HepG2 (cell line): Measurements from ENCODE around the gene GCLM. TPM values are rescaled to one million over a fixed set of nuclear protein-coding genes. Genes with fewer than 3 reads are reported as not detected.

Experiments used
- ATAC-seq: fragments of 200-7000 bp; cut with Tn5 transposase; 3 replicates; pipeline ENCODE4 v1.9.1; 2020; ENCODE audit warnings: mild to moderate bottlenecking, moderate library complexity
- BruUV-seq: library from RNA; stranded (reverse); fragments of 400-500 nt; replicated peaks from 2 replicates; lab custom pipeline; 2021; lab: Mats Ljungman, UMichigan
- CTCF ChIA-PET: fragments of 300-600 bp; formaldehyde crosslinking; extraction: SDS; loops from one replicate; lab custom pipeline; 2021; ENCODE audit warnings: low total read pairs, inconsistent platforms, low intra/inter-chr PET ratio; lab: Yijun Ruan, JAX
- POLR2A ChIA-PET: fragments of 350-600 bp; sonication (Branson Sonifier 250); formaldehyde crosslinking; loops from one replicate; lab custom pipeline; 2020; ENCODE audit warnings: antibody characterized with exemption, inconsistent platforms; lab: Yijun Ruan, JAX
- DNase-seq: peaks from one replicate; pipeline ENCODE4 v3.0.0-alpha.2; 2015; ENCODE audit warnings: low spot score
- FAIRE-seq: peaks from 3 replicates; lab custom pipeline; 2011; peaks lifted over from hg19 to GRCh38; lab: Jason Lieb, UNC
- H2AFZ ChIP-seq: one replicate; pipeline ENCODE4 v1.6.1; 2011; ENCODE audit warnings: low read length, inconsistent platforms
- H3K27ac ChIP-seq: fragments of 300-600 bp; 3 replicates; pipeline ENCODE4 v1.8.0; 2011; ENCODE audit warnings: mixed run types, mild to moderate bottlenecking, mixed read lengths, low read length, inconsistent platforms; ENCODE audit not compliant: insufficient read depth; ENCODE audit errors: extremely low read length
- H3K27me3 ChIP-seq, 2 experiments: fragments of 200-600 bp in 1 of 2; 2 replicates in 1 of 2; 3 replicates in 1 of 2; pipeline versions ENCODE4 v1.6.0 to v1.8.0; 2011; ENCODE audit warnings: low read length in 2 of 2, mild to moderate bottlenecking in 2 of 2, moderate library complexity in 2 of 2, inconsistent platforms in 1 of 2; ENCODE audit not compliant: insufficient read depth in 2 of 2, control insufficient read depth in 1 of 2
- H3K36me3 ChIP-seq, 2 experiments: fragments of 200-600 bp in 1 of 2; replicated peaks in 1 of 2; 2 replicates in 1 of 2; 3 replicates in 1 of 2; pipeline versions ENCODE4 v1.5.1 to v1.8.0; 2011; ENCODE audit warnings: low read length in 2 of 2, inconsistent platforms in 1 of 2; ENCODE audit not compliant: insufficient read depth in 2 of 2, control insufficient read depth in 1 of 2
- H3K4me1 ChIP-seq: 2 replicates; pipeline ENCODE4 v1.5.1; 2012; ENCODE audit warnings: low read length, inconsistent platforms; ENCODE audit not compliant: insufficient read depth
- H3K4me2 ChIP-seq: 2 replicates; pipeline ENCODE4 v1.6.0; 2011; ENCODE audit warnings: low read depth, low read length, inconsistent platforms
- H3K4me3 ChIP-seq, 3 experiments: fragments of 200-600 bp in 1 of 3; sonication (generic), shearing (Covaris generic) in 1 of 3; replicated peaks in 1 of 3; 2 replicates each; pipeline ENCODE4 v1.5.1; 2011 to 2016; ENCODE audit warnings: low read length in 3 of 3, inconsistent platforms in 2 of 3, low read depth in 2 of 3, mild to moderate bottlenecking in 2 of 3, control low read depth in 1 of 3, mixed read lengths in 1 of 3; ENCODE audit not compliant: insufficient read depth in 1 of 3
- H3K79me2 ChIP-seq: one replicate; pipeline ENCODE4 v1.6.1; 2011; ENCODE audit warnings: low read length, inconsistent platforms; ENCODE audit not compliant: insufficient read depth
- H3K9ac ChIP-seq: 2 replicates; pipeline ENCODE4 v1.6.0; 2011; ENCODE audit warnings: mild to moderate bottlenecking, low read depth, low read length, inconsistent platforms; ENCODE audit not compliant: insufficient read depth
- H3K9me3 ChIP-seq: 2 replicates; pipeline ENCODE4 v1.5.1; 2012; ENCODE audit warnings: mild to moderate bottlenecking, low read length
- H4K20me1 ChIP-seq: 2 replicates; pipeline ENCODE4 v1.6.0; 2011; ENCODE audit warnings: inconsistent platforms, mild to moderate bottlenecking, low read length, moderate library complexity; ENCODE audit not compliant: insufficient read depth
- ATF7 ChIP-seq, 2 experiments: fragments of 450-650 bp in 1 of 2; sonication (generic) in 1 of 2; formaldehyde crosslinking in 1 of 2; IDR thresholded peaks; 2 replicates each; pipeline versions ENCODE4 v1.4.0 to v1.6.1; 2016 to 2020; ENCODE audit warnings: antibody characterized with exemption in 1 of 2, mild to moderate bottlenecking in 1 of 2, missing genetic modification reagents in 1 of 2
- CHD4 ChIP-seq: fragments of 200-600 bp; sonication (generic); IDR thresholded peaks from 2 replicates; pipeline ENCODE4 v1.7.0; 2017; ENCODE audit warnings: mild to moderate bottlenecking, low read length, borderline replicate concordance
- CREB1 ChIP-seq, 2 experiments: fragments of 450-650 bp in 1 of 2; IDR thresholded peaks; 2 replicates each; pipeline ENCODE4 v1.6.1; 2016 to 2017; ENCODE audit warnings: control low read depth in 1 of 2, mild to moderate bottlenecking in 1 of 2, missing compliant biosample characterization in 1 of 2, missing genetic modification characterization in 1 of 2
- KLF16 ChIP-seq, 2 experiments: sonication (generic) in 1 of 2; formaldehyde crosslinking in 1 of 2; IDR thresholded peaks; 2 replicates each; pipeline versions ENCODE4 v1.6.1 to v1.8.0; 2016 to 2023; ENCODE audit warnings: missing genetic modification reagents in 2 of 2, missing compliant biosample characterization in 1 of 2
- MAFF ChIP-seq: IDR thresholded peaks from 2 replicates; pipeline ENCODE4 v1.6.1; 2011; ENCODE audit warnings: low read depth, low read length, improper control_type of control experiment
- MAFK ChIP-seq, 2 experiments: IDR thresholded peaks in 1 of 2; conservative IDR thresholded peaks in 1 of 2; 2 replicates each; pipeline ENCODE4 v1.6.1; 2011; ENCODE audit warnings: improper control_type of control experiment in 2 of 2, low read length in 2 of 2
- SP1 ChIP-seq, 2 experiments: fragments of 450-650 bp in 1 of 2; sonication (generic) in 1 of 2; formaldehyde crosslinking in 1 of 2; IDR thresholded peaks; 2 replicates each; pipeline versions ENCODE4 v1.4.0 to v1.6.1; 2016 to 2020; ENCODE audit warnings: missing genetic modification reagents in 1 of 2
- ZNF10 ChIP-seq: sonication (generic); formaldehyde crosslinking; IDR thresholded peaks from 2 replicates; pipeline ENCODE4 v1.4.0; 2020; ENCODE audit warnings: mild to moderate bottlenecking, low read depth, missing genetic modification reagents, borderline replicate concordance
- ZNF629 ChIP-seq: sonication (generic); formaldehyde crosslinking; conservative IDR thresholded peaks from 2 replicates; pipeline ENCODE4 v1.5.0; 2020; ENCODE audit warnings: missing genetic modification reagents
- ZNF766 ChIP-seq: sonication (generic); formaldehyde crosslinking; IDR thresholded peaks from 2 replicates; pipeline ENCODE4 v1.5.0; 2020; ENCODE audit warnings: missing genetic modification reagents, borderline replicate concordance
- WGBS: methylation state at CpG from one replicate; pipeline ENCODE4 v1.1.6; 2017; ENCODE audit warnings: low lambda C conversion rate; 5-methylcytosine and 5-hydroxymethylcytosine counted together
- in situ Hi-C: cut with HindIII; loops from 2 replicates; pipeline ENCODE4 v1.10.0; 2017; ENCODE audit warnings: low pct_unique_long_range_greater_than_20kb; ENCODE audit not compliant: extremely low pct_ligation_motif_present
- intact Hi-C: fragments of 100-400 bp; cut with micrococcal nuclease; formaldehyde crosslinking; loops from one replicate; pipeline ENCODE4 v1.10.0; 2022; ENCODE audit not compliant: unreplicated experiment
- polyA plus RNA-seq, 8 experiments: library from polyadenylated mRNA; depleted of rRNA in 3 of 8; stranded (reverse) in 7 of 8; unstranded in 1 of 8; fragments of >200 nt; fragmentation: Illumina TruSeq in 4 of 8; extraction: Trizol in 4 of 8; gene quantifications; 2 replicates each; pipeline versions ENCODE4 v1.2.1 to v1.2.3, GENCODE V29; 2011 to 2016; ENCODE audit warnings: low read depth in 4 of 8, missing spikeins in 1 of 8, mixed read lengths in 1 of 8; ENCODE audit not compliant: insufficient read depth in 1 of 8
- total RNA-seq, 5 experiments: library from RNA; depleted of rRNA; stranded (reverse); fragments of >200 nt; fragmentation: Illumina TruSeq; extraction: Trizol; gene quantifications; 2 replicates each; pipeline ENCODE4 v1.2.3, GENCODE V29; 2016; ENCODE audit warnings: low read depth in 1 of 5
- TF ChIP-seq, protein P1 (sequence below): sonication (generic); formaldehyde crosslinking; IDR thresholded peaks from 2 replicates; pipeline ENCODE4 v1.8.1; 2023; ENCODE audit warnings: mild to moderate bottlenecking, moderate library complexity, missing genetic modification reagents

GCLM gene
- total and polyA plus RNA-seq, 2 of the 13 experiments (the other 11 are each of a cell fraction or from before 2014, with no cell fraction given), result 8.7 to 29.9 TPM

DNA sequence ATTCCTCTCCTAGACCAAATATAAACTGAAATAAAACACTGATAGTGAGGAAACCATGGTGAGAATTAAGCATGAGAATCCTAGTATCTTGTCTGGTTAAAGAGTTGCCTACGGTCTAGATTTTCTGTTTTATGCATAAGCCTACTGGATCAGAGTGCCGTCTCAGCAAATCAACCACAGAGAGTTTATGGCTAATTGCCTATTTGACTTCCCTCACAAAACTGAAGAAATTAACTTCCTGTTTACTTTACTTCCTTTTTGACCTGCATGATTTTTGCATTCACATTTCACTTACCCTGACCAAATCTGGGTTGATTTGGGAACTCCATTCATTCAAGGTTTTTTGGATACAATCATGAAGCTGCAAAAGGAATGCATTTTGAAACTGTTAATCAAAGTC lies 5.0 kb downstream of the GCLM start:
- no TSS peak for BruUV-seq
- H3K36me3 ChIP-seq, result peaks cover 0 to 8% of the 10 kb centered on the region in 2 experiments; a peak in 2 of 5 replicates
- no peak for DNase-seq
- in situ Hi-C loops (no loop called here), intact Hi-C loops (loop anchor here (10.0 kb wide), 1 partner anchor 431 kb away; no protein-coding TSS in a partner anchor)
- ATAC-seq, result no peak
- CTCF ChIA-PET, result no interaction called here
- no peaks in the 10 kb centered on the region; a peak in 1 of 5 replicates for H3K27me3 ChIP-seq
- H3K79me2 ChIP-seq, result peaks cover 57% of the 10 kb centered on the region
- peaks cover 47% of the 10 kb centered on the region for H3K4me1 ChIP-seq
- FAIRE-seq, result no peak
- H4K20me1 ChIP-seq, result peaks cover 10% of the 10 kb centered on the region; the same call in 1 of the 2 replicates
- no peaks in the 10 kb centered on the region for H3K9me3 ChIP-seq
- WGBS, result 94% methylated on average over 2 of the region's 2 CpGs
- no peak overlapping the region for H3K4me3 ChIP-seq
- H3K4me2 ChIP-seq, result no peak overlapping the region
- no peak overlapping the region for H2AFZ ChIP-seq
- H3K9ac ChIP-seq, result no peak overlapping the region
- POLR2A ChIA-PET, result no interaction called here
- no peak overlapping the region for H3K27ac ChIP-seq
- TF ChIP-seq KLF16 (CRISPR knock-in tag; IDR thresholded peaks at IDR 0.05) (no peak), MAFK (conservative IDR thresholded peaks at IDR 0.05 in 1 of 2, IDR thresholded peaks at IDR 0.05 in 1 of 2; ENCODE audit: low read length in 2 of 2) (peak; percentile 44 to 69; a peak in 3 of 4 replicates), MAFF (peak; percentile 43; the same call in 1 of the 2 replicates), ZNF766 (CRISPR knock-in tag) (no peak)
- TF ChIP-seq, all 625 proteins: peak for 2

- no peak overlapping the region for H2AFZ ChIP-seq
- H3K9ac ChIP-seq, result no peak overlapping the region
- DNase-seq (no peak), ATAC-seq (no peak)
- H3K4me3 ChIP-seq, result no peak overlapping the region
- in situ Hi-C loops, result no loop called here
- H3K36me3 ChIP-seq, result peaks cover 3 to 23% of the 10 kb centered on the region in 2 experiments; a peak in 4 of 5 replicates
- H3K9me3 ChIP-seq, result no peaks in the 10 kb centered on the region
- peaks cover 22% of the 10 kb centered on the region for H3K4me1 ChIP-seq
- TF ChIP-seq CHD4, result no peak
- TF ChIP-seq CREB1 (IDR thresholded peaks at IDR 0.05), result peak; percentile 71
- TF ChIP-seq CREB1 (CRISPR knock-in tag; IDR thresholded peaks at IDR 0.05), result no peak
- TF ChIP-seq ZNF10 (CRISPR knock-in tag), result no peak
- TF ChIP-seq SP1 (IDR thresholded peaks at IDR 0.05), result no peak
- no peak for TF ChIP-seq SP1 (CRISPR knock-in tag; IDR thresholded peaks at IDR 0.05)
- TF ChIP-seq ATF7 (IDR thresholded peaks at IDR 0.05), result peak; percentile 96
- TF ChIP-seq ATF7 (CRISPR knock-in tag; IDR thresholded peaks at IDR 0.05), result no peak
- peak; percentile 71 for TF ChIP-seq ZNF629 (CRISPR knock-in tag)
- TF ChIP-seq, protein P1, sequence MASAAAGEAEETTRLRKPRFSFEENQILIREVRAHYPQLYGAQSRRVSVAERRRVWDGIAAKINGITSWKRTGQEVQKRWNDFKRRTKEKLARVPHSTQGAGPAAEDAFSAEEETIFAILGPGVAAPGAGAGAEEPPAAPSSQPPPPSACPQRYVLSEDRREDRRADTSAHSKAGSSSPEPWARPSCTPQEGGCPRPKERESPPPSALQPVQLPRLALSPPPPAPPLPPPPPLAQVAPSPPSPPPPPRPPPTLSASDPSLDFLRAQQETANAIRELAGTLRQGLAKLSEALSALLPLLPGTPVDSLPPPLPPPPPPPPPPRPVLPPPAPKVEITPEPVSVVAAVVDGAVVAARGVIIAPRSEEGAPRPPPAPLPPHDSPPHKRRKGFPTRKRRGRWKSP (CRISPR knock-in tag), result no peak
- TF ChIP-seq, all 625 proteins: peak for 3
- intact Hi-C loops, result loop anchor here (10.0 kb wide), 1 partner anchor 434 kb away; no protein-coding TSS in a partner anchor
- CTCF ChIA-PET, result no interaction called here
- 96% methylated on average over 3 of the region's 3 CpGs for whole genome bisulfite sequencing
- H3K27me3 ChIP-seq, result no peaks in the 10 kb centered on the region
- peaks cover 27% of the 10 kb centered on the region for H3K79me2 ChIP-seq
- H3K27ac ChIP-seq, result no peak overlapping the region
- BruUV-seq, result no TSS peak
- FAIRE-seq, result no peak
- POLR2A ChIA-PET, result no interaction called here
- H4K20me1 ChIP-seq, result no peaks in the 10 kb centered on the region
- no peak overlapping the region for H3K4me2 ChIP-seq
Observed at GRCh38 chr1:93900723-93901504, 8.3 kb downstream of the GCLM start.
